Uterus (tissue), 2 donors: Measurements from ENCODE around the gene HMCN1.

ENCODE experiments used
- CTCF ChIP-seq, 4 experiments: fragments of 200-600 bp in 2 of 4; fragments of 450-650 bp in 2 of 4; sonication (generic) in 2 of 4; IDR thresholded peaks; one replicate each; pipeline ENCODE4 v1.5.1; 2016 to 2019; ENCODE audit warnings: antibody characterized with exemption in 4 of 4, mild to moderate bottlenecking in 2 of 4, moderate library complexity in 1 of 4
- POLR2A ChIP-seq, 2 donors: fragments of 450-650 bp; IDR thresholded peaks; one replicate each; pipeline ENCODE4 v1.6.1; 2016; ENCODE audit warnings: antibody characterized with exemption in 2 of 2, mild to moderate bottlenecking in 1 of 2, moderate library complexity in 1 of 2

DNA sequence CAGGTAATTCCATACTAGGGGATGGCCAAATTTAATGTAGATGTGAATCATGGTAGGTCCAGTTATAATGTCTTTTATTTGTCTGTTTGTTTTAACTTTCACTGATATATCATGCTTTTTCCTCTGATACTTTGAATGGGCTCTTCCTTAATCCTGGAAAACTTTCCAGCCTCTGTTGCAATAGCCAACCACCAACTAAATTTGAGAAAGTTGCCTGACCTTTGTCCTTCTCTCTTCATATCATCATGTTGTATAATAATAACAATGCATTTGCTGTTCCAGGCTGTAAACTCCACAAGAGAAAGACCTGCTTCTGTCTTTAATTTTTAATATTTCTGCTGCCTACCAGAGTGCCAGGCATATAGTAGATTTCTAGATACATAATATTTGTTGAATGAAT is 146.1 kb downstream of the HMCN1 start:
- TF ChIP-seq POLR2A (IDR thresholded peaks at IDR 0.05) (no peak), CTCF (IDR thresholded peaks at IDR 0.05) (no peak)
